HG02885 (cell line): Measurements from ENCODE around the gene SLC44A1.

Source experiments
- ATAC-seq: cut with Tn5 transposase; IDR thresholded peaks from one replicate; pipeline ENCODE4 v1.9.1; 2021; ENCODE audit warnings: mild to moderate bottlenecking; ENCODE audit not compliant: unreplicated experiment, poor library complexity

SLC44A1 gene

GRCh38 chr9:105295986-105296385 lies 51.5 kb downstream of the SLC44A1 start:
- ATAC-seq: no peak

GRCh38 chr9:105296445-105296844 lies 52.0 kb downstream of the SLC44A1 start:
- ATAC-seq: no peak

GRCh38 chr9:105296877-105297287 lies 52.4 kb downstream of the SLC44A1 start:
- ATAC-seq: no peak

- no peak for ATAC-seq
Observed at GRCh38 chr9:105297442-105298075, 53.1 kb downstream of the SLC44A1 start.

- peak; percentile 56 for ATAC-seq
Observed at GRCh38 chr9:105299190-105299854, 54.9 kb downstream of the SLC44A1 start.

GRCh38 chr9:105302728-105303127 lies 58.3 kb downstream of the SLC44A1 start:
- ATAC-seq: no peak

GRCh38 chr9:105305856-105306255 lies 61.4 kb downstream of the SLC44A1 start:
- no peak for ATAC-seq

- no peak for ATAC-seq
Observed at GRCh38 chr9:105306351-105307140, 62.1 kb downstream of the SLC44A1 start.

- ATAC-seq: no peak
Observed at GRCh38 chr9:105307591-105308130, 63.2 kb downstream of the SLC44A1 start.

GRCh38 chr9:105308461-105309341 lies 64.2 kb downstream of the SLC44A1 start:
- ATAC-seq: no peak

- no peak for ATAC-seq
Observed at GRCh38 chr9:105309531-105309931, 65.1 kb downstream of the SLC44A1 start.

- no peak for ATAC-seq
Observed at GRCh38 chr9:105311306-105311705, 66.9 kb downstream of the SLC44A1 start.

GRCh38 chr9:105313238-105313637 lies 68.8 kb downstream of the SLC44A1 start:
- ATAC-seq: no peak

- no peak for ATAC-seq
Observed at GRCh38 chr9:105316703-105317102, 72.3 kb downstream of the SLC44A1 start.

- peak; percentile 81 for ATAC-seq
Observed at GRCh38 chr9:105318729-105319191, 74.3 kb downstream of the SLC44A1 start.

GRCh38 chr9:105319202-105319813 lies 74.9 kb downstream of the SLC44A1 start:
- no peak for ATAC-seq

- ATAC-seq: peak; percentile 84
Observed at GRCh38 chr9:105320568-105320967, 76.1 kb downstream of the SLC44A1 start.

GRCh38 chr9:105328296-105328695 lies 83.8 kb downstream of the SLC44A1 start:
- ATAC-seq: no peak

- no peak for ATAC-seq
Observed at GRCh38 chr9:105328872-105329718, 84.6 kb downstream of the SLC44A1 start.
